H1 (cell line): Measurements from ENCODE around the gene IL23A. TPM values are rescaled to one million over a fixed set of nuclear protein-coding genes. Genes with fewer than 3 reads are reported as not detected.
A peak's percentile ranks its signal among the peaks of the same experiment; 100 is the strongest.

ENCODE experiments used
- ATF2 ChIP-seq: IDR thresholded peaks from 2 replicates; pipeline ENCODE4 v1.6.1; 2012; ENCODE audit warnings: low read length, inconsistent platforms
- ATF3 ChIP-seq: IDR thresholded peaks from 2 replicates; pipeline ENCODE4 v1.6.1; 2011; ENCODE audit warnings: low read depth, mild to moderate bottlenecking, low read length; ENCODE audit not compliant: insufficient read depth
- BACH1 ChIP-seq: IDR thresholded peaks from 2 replicates; pipeline ENCODE4 v1.6.1; 2012; ENCODE audit warnings: low read length, improper control_type of control experiment
- BCL11A ChIP-seq, 2 experiments: IDR thresholded peaks; one replicate each; pipeline ENCODE4 v1.6.1; 2011; ENCODE audit warnings: low read depth in 2 of 2, low read length in 2 of 2, mild to moderate bottlenecking in 2 of 2
- CEBPB ChIP-seq: IDR thresholded peaks from 2 replicates; pipeline ENCODE4 v1.6.1; 2012; ENCODE audit warnings: low read depth, low read length
- CHD1 ChIP-seq: IDR thresholded peaks from 2 replicates; pipeline ENCODE4 v1.6.1; 2012; ENCODE audit warnings: low read depth, low read length, improper control_type of control experiment
- CHD2 ChIP-seq: IDR thresholded peaks from 2 replicates; pipeline ENCODE4 v1.6.1; 2012; ENCODE audit warnings: low read length, improper control_type of control experiment
- CREB1 ChIP-seq: IDR thresholded peaks from 2 replicates; pipeline ENCODE4 v1.6.1; 2012; ENCODE audit warnings: inconsistent platforms
- EP300 ChIP-seq, 2 experiments: IDR thresholded peaks; 1 replicate in 1 of 2; 2 replicates in 1 of 2; pipeline ENCODE4 v1.6.1; 2011 to 2012; ENCODE audit warnings: low read depth in 2 of 2, low read length in 2 of 2, mild to moderate bottlenecking in 2 of 2, borderline replicate concordance in 1 of 2, inconsistent platforms in 1 of 2, moderate library complexity in 1 of 2
- FOSL1 ChIP-seq: IDR thresholded peaks from 2 replicates; pipeline ENCODE4 v1.6.1; 2011; ENCODE audit warnings: mild to moderate bottlenecking, low read depth, low read length, moderate library complexity; ENCODE audit not compliant: insufficient read depth
- GABPA ChIP-seq: IDR thresholded peaks from 2 replicates; pipeline ENCODE4 v1.6.1; 2011; ENCODE audit warnings: mild to moderate bottlenecking, low read length, moderate library complexity, borderline replicate concordance; ENCODE audit not compliant: insufficient read depth
- KDM1A ChIP-seq: fragments of 200-600, 300-600 bp; sonication (generic); IDR thresholded peaks from 2 replicates; pipeline ENCODE4 v1.7.1; 2016; ENCODE audit warnings: mild to moderate bottlenecking, low read length, borderline replicate concordance
- KDM4A ChIP-seq: IDR thresholded peaks from one replicate; pipeline ENCODE4 v1.7.1; 2012; ENCODE audit warnings: low read depth, mild to moderate bottlenecking, moderate library complexity, low read length, inconsistent platforms; ENCODE audit not compliant: severe bottlenecking
- KDM5A ChIP-seq: fragments of 200-600 bp; IDR thresholded peaks from 2 replicates; pipeline ENCODE4 v1.7.1; 2012; ENCODE audit warnings: mild to moderate bottlenecking, low read length, inconsistent platforms, mixed read lengths
- NRF1 ChIP-seq: IDR thresholded peaks from 2 replicates; pipeline ENCODE4 v1.6.1; 2011; ENCODE audit warnings: mild to moderate bottlenecking, low read depth, low read length, improper control_type of control experiment
- POLR2AphosphoS5 ChIP-seq: IDR thresholded peaks from 2 replicates; pipeline ENCODE4 v1.6.1; 2011; ENCODE audit warnings: low read depth, low read length
- POU5F1 ChIP-seq: IDR thresholded peaks from 2 replicates; pipeline ENCODE4 v1.6.1; 2011; ENCODE audit warnings: low read depth, mild to moderate bottlenecking, low read length, moderate library complexity
- RNF2 ChIP-seq: fragments of 200-900, 300-1000 bp; sonication (generic); IDR thresholded peaks from 2 replicates; pipeline ENCODE4 v1.7.1; 2016; ENCODE audit warnings: borderline replicate concordance, low read depth, mild to moderate bottlenecking, antibody characterized with exemption, low read length; ENCODE audit not compliant: poor library complexity, severe bottlenecking; ENCODE audit errors: missing control alignments
- RXRA ChIP-seq: IDR thresholded peaks from 2 replicates; pipeline ENCODE4 v1.6.1; 2011; ENCODE audit warnings: low read depth, mild to moderate bottlenecking, low read length, moderate library complexity; ENCODE audit not compliant: insufficient read depth
- SRF ChIP-seq: IDR thresholded peaks from 2 replicates; pipeline ENCODE4 v1.6.1; 2011; ENCODE audit warnings: mild to moderate bottlenecking, low read depth, low read length, moderate library complexity
- SUZ12 ChIP-seq: fragments of 200-600 bp; sonication (generic); IDR thresholded peaks from 2 replicates; pipeline ENCODE4 v1.6.1; 2012; ENCODE audit warnings: mild to moderate bottlenecking, inconsistent platforms, low read length, moderate library complexity, mixed read lengths
- TAF1 ChIP-seq: IDR thresholded peaks from 2 replicates; pipeline ENCODE4 v1.6.1; 2011; ENCODE audit warnings: mild to moderate bottlenecking, low read depth, low read length
- polyA plus RNA-seq, 7 experiments: library from polyadenylated mRNA; depleted of rRNA in 3 of 7; stranded (reverse) in 5 of 7; unstranded in 2 of 7; fragments of >200 nt in 5 of 7; fragments of 200-250 nt in 2 of 7; gene quantifications; 1 replicate in 5 of 7; 2 replicates in 1 of 7; 4 replicates in 1 of 7; pipeline versions ENCODE4 v1.2.1 to v1.2.3, GENCODE V29; 2011 to 2013; ENCODE audit warnings: missing spikeins in 2 of 7, mixed read lengths in 2 of 7
- total RNA-seq: library from RNA; stranded (reverse); fragmentation: NEBNext Ultra II Directional; extraction: Animal tissue kit (Norgen Biotek cat#: 25700); gene quantifications from 2 replicates; pipeline ENCODE4 v1.2.1, GENCODE V29; 2021

The IL23A gene
- total and polyA plus RNA-seq, 2 of the 8 experiments (the other 6 are each of a cell fraction or from before 2014, with no cell fraction given) = 2.3 to 3.6 TPM

- TF ChIP-seq ATF2 (no peak), RNF2 (no peak), CHD1 (no peak), CHD2 (peak; percentile 71), SRF (no peak), FOSL1 (no peak), RXRA (no peak), TAF1 (peak; percentile 77; the same call in 1 of the 2 replicates), KDM1A (peak; percentile 81; the same call in 1 of the 2 replicates), GABPA (no peak), BACH1 (no peak), NRF1 (no peak), KDM5A (0 out of 2 replicates have a peak, but pooled peaks have one; percentile 42), POLR2AphosphoS5 (peak; percentile 54), CREB1 (peak; percentile 80), EP300 (IDR thresholded peaks at IDR 0.05; ENCODE audit: borderline replicate concordance in 1 of 2, low read depth in 2 of 2, low read length in 2 of 2) (peak in 1 of 2 experiments; percentile 48; a peak in 1 of 3 replicates), KDM4A (peak; percentile 81), CEBPB (no peak), BCL11A (IDR thresholded peaks at IDR 0.05; ENCODE audit: low read depth in 2 of 2, low read length in 2 of 2) (no peak), ATF3 (no peak), POU5F1 (no peak), SUZ12 (no peak)
Measured at GRCh38 chr12:56333679-56334489, 4.8 kb upstream of the IL23A start, which contains the start of gene PAN2 (continued).
